Activated CD4-positive, alpha-beta T cell treated with anti-CD3 and anti-CD28 coated beads, Interleukin-2, Interleukin-4, amounts not matched to agents 100 ng/mL and 50 ng/mL, durations not matched to agents 16 hours and 8 hours (primary cell): Measurements from ENCODE around the gene HABP4.
"Not testable (repeated sequence)": the region's sequence is repeated elsewhere in the genome, so short reads cannot be mapped to it uniquely, and the experiment has no call there.

Source experiments
- DNase-seq: peaks from one replicate; pipeline ENCODE4 v3.0.0-alpha.2; 2020; ENCODE audit warnings: low spot score

Gene HABP4

DNA sequence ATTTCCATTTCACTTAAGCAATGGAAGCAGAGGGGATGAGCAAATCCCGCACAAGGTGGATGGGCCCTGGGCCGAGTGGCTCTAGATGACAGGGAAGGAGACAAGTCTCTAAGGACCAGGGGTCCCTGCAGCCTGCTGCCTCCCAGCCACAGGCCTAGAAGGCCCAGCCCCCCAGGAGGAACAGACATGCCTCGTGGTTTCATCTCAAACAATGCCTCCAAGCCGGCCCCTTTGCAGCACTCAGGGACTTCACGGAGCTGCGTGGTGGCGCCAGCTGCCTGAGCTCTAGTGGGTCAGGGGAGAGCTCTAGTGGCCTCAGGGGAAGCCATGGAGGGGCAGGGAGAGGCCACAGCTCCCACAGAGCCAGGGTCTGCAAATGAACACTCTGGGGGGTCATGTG, 48.8 kb downstream of the HABP4 start:
- DNase-seq, result no peak

DNA sequence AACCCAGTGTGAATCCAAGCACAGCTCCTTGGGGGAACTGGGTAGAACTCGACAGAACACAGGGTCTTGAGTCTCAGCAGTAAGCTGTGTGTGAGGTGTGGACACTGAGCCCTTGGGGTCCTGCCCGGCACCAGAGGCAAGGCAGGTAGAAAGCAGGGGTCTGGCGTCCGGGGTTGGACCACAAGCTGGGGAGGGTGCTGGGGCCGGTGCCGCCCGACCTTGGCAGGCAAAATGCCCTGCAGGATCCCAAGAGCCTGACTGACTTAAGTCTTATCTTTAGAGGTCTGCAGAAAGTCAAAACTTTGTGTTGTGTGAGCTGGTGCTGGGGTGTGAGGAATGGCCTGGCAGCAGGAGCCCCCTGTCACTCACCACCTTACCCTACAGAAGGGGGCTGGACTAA, 49.3 kb downstream of the HABP4 start:
- no peak for DNase-seq

DNA sequence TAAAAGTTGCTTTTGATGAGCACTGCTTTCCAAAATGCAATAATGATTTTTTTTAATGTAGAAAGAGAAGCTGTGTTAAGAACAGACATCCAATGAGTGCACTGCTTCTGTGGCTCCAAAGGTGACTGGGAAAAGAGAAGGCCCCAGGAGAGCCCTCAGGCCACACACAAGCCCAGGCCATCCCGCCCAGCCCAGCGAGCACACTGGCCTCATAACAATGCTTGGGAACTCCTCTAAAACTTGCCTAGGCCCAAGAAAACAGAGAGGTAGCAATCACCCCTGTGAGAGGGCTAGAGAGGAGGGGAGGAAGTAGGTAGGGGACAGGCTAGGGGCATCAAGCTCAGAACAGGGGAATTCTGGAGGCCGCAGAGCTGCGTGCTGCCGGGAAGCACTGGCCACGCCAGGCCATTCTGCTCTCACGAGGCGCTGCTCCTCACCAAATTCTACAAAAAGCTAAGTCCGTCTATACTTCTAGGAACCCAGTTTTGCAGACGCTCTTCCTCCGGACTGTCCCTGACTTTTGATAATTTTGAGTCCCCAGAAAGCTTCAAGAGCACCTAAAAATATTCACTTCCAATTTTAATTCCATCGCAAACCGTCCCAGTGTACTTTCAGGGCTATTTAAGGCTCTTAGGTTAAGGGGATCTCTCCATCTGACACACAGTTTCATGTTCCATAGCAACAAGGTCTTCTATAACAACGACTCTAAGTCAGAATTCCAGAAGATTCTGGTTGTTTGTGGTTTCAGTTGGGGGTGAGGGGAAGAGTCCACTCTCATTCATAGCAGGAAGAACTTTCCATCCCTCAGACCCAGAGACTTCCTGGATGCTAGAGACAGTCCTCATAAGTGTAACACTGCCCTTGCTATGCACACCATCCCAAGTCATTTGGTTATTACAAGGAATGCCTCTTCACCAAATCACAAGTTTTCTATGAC, 51.0 kb downstream of the HABP4 start:
- no peak for DNase-seq

DNA sequence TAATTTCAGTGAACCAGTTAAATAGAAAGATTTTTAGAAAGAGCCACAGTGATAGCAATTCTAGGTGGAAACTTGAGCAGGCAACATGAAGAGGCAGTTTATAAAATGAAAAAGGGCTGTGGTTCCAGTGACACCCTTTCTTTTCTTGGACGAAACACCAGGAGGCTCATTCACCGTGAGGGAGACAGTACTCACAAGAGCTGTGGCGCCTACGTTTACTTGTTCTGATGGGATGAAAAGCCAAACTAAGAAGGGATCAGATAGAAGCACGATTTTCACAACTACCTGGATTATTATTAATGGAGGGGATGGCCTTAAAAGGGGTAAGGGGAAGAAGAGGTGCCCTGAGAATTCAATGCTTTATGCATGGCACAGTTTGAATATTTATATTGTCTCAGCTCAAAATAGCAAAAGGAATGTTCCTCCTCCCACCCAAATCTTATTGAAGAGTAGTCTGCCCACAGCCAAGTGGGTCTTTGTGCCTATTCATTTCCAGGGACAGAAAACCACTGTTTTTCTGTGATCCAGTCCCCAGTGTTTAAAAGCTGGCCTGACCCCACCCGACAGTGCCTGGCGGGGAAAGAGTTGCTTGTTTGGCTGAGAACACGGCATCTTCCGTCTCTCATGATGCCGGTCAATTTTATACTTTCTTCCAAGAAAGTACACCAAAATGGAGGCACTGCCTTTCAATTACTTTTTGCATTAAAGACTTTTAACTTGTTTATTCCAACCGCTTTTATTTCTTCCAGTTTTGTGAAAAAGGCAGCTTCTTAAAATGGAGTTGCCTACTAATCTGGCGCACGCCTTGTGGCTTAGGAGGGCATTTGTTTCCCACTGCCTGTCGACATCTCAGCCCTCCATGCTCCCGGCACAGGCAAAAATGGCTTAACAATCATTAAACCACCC, 51.9 kb downstream of the HABP4 start:
- DNase-seq, result no peak

- no peak for DNase-seq
These were observed 52.8 kb downstream of the HABP4 start for GRCh38 chr9:96502539-96503373.

DNA sequence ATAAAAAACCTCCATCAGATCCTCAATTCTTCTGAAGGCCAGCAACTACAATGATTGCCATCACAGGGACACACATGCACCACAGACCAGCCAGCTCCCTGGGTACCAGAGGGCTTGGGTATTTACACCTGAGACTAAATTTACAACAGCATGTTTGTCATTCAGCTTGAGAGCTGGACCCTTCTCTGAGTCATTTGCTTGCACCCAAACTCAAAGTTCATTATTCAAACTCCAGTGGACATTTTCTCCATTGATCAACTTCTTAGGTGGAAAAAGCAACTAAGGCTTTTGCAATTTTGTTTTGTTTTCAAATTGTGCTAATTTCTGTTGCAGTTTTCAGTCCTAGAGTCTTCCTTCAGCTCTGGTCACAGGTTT, 53.4 kb downstream of the HABP4 start:
- DNase-seq, result not testable (repeated sequence)

- no peak for DNase-seq
These were observed 53.9 kb downstream of the HABP4 start for GRCh38 chr9:96503918-96504317.

DNA sequence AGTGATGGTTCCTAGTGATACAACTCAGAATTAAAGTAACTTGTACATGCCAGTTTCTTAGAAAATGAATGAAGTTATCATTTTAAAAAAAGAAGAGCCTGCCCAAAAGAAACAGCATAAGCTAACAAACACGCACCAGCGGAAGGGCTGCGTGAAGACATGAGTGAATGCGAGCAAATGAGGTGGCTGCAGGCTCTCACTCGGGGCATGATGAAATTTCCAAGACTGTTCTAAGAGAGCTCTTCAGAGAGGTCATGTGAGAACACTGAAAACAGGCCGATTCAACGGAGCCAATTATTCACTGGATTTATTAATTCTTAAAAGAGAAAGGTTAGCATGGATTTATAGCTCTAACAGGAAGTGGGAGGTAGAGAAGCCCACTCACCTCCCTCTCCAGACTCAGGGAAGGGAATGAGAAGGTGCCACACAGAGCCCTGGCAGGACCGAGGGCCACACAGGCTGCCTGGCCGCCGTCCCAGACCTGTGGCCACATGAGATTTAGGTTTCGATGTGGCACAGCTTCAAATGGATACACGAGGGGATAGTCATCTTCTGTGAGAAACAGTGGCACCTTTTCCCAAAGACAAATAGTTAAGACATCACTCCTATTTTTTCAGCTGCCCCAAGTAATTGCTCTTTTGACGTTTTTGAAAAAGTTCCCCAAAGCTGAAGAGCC, 55.5 kb downstream of the HABP4 start:
- no peak for DNase-seq

DNA sequence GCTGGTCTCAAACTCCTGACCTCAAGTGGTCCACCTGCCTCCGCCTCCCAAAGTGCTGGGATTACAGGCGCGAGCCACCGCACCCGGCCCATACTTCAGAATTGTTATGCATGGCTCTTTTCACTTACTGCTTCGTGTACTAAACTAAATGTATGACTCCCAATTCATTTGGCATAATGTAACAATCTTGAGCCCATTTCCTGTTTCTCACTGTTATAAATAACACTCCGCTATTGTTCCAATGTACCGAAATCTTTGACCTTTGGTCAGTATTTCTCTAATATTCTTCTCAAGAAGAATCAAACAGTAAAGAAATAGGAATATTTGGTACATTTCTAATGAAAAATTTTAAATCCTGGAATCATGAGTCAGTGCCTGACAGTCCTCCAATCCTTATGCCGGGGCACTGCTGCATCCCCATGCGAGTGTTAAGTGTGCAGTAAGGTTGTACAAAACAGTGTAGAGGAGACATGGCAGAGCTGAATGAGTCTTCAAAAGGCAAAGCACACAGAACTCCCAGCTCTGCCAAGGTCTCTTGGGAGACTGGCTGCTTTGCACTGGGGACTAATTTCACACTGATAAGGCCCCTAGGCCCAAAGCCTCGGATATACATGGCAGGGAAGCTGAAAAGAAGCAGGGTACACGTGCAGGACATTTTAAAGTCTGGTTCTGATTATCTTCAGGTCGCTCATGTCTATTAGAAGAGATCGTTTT, 58.4 kb downstream of the HABP4 start:
- DNase-seq, result no peak

DNA sequence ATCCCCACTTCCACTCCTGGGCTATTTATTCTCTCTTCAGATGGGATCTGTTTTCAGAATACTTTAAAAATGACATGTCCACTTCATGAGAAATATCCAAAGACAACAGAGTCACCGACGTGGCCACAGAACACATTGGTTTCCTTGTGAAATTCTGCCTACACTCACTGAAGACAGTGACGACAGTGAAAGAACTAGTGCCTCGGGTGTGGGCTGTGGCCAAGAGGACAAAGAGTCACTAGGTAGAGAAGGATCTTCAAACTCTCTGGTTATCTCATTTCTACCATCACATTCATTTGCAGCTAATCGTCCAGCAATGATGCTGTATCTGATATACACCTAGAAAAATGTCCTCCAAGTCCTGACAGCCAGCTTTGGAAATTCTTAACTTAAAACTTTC, 59.1 kb downstream of the HABP4 start:
- DNase-seq, result no peak

GRCh38 chr9:96509848-96510247, 59.9 kb downstream of the HABP4 start:
- DNase-seq, result no peak

- no peak for DNase-seq
These were observed 60.3 kb downstream of the HABP4 start for GRCh38 chr9:96510258-96510657.

- DNase-seq, result no peak
These were observed 62.3 kb downstream of the HABP4 start for GRCh38 chr9:96512240-96512639.

DNA sequence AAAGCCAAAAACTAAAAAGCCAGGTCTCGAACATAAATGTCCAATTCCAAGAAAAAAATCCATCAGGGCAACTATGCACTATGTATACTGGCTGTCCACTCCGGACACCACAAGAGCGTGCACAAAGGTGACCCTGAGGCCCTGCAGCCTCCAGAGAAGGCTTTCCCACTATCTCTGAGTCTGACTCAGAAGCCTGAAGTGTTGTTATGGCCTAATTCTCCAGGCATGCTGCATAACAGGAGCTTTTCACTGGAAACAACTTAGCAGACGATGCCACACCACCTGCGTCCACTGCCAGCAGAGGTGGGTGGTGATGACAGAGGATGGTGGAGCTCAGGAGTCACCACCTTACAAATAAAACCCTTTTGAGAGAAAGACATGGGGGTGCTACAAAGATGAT, 63.7 kb downstream of the HABP4 start:
- DNase-seq, result no peak

DNA sequence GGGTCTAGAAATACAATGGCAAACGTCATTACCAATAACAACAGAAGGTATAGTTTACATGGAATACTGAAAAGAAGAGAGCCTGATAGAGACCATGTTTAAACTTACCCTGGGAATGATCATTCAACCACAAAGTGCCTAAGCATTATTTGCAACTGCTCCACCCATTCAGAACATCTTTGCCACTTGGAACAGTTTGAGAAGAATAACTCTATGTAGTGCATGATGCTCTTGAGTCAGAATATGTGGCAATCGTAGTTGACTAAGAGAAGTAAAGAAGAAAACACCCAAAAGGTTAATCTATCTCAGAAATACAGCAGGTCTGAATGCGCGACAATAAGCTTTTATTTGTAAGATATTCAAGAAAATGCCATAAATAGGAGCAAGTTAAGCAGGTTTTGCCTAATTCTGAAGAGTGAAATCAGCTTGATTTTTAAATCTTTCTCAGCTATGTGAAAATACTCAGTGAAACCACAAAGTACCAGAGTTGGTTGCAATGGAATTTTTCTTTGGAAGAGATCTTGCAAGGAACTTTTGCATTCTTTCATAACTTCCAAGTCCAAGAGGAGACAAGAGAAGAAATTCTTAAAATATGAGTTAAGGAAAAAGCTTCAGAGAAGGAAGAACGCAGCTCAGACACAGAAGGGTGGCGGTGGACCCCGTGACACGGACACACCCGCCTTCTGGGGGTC, 64.3 kb downstream of the HABP4 start:
- DNase-seq, result no peak

- DNase-seq, result no peak
These were observed 64.8 kb downstream of the HABP4 start for GRCh38 chr9:96514800-96515158.

GRCh38 chr9:96515621-96516470, 65.9 kb downstream of the HABP4 start:
- DNase-seq, result no peak

DNA sequence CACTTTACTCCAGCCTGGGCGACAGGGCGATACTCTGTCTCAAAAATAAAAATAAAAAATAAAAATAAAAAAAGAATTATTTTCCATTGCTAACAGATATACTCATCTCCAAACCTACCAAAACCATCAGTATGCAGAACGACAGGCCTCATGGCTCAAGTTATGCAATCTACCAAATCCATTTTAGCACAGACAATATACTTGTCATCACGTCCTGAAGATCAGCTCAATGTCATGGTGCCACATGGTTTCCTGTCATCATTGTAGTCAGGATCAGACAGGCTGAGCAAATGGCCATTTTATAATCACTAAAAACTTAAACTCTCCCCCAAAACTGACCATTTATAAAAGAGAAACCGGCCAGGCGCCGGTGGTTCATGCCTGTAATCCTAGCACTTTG, 69.1 kb downstream of the HABP4 start:
- DNase-seq, result no peak

- DNase-seq, result no peak
These were observed 69.8 kb downstream of the HABP4 start for GRCh38 chr9:96519787-96520186.
